Mammary epithelial cell (primary cell): ENCODE results near the gene SLC25A24.
"Not testable (repeated sequence)": the region's sequence is repeated elsewhere in the genome, so short reads cannot be mapped to it uniquely, and the experiment has no call there.

Experiments used
- EZH2 ChIP-seq: IDR thresholded peaks from 2 replicates; pipeline ENCODE4 v1.6.1; 2012; ENCODE audit warnings: low read length, inconsistent platforms, borderline replicate concordance
- TF ChIP-seq, protein P1 (sequence below), 2 donors: IDR thresholded peaks in 1 of 2; conservative IDR thresholded peaks in 1 of 2; 2 replicates each; pipeline ENCODE4 v1.5.1; 2011 to 2012; ENCODE audit warnings: inconsistent platforms in 2 of 2, low read length in 2 of 2, mild to moderate bottlenecking in 2 of 2, control low read depth in 1 of 2, low read depth in 1 of 2; ENCODE audit not compliant: insufficient read depth in 1 of 2; ENCODE audit errors: extremely low read depth in 1 of 2

DNA sequence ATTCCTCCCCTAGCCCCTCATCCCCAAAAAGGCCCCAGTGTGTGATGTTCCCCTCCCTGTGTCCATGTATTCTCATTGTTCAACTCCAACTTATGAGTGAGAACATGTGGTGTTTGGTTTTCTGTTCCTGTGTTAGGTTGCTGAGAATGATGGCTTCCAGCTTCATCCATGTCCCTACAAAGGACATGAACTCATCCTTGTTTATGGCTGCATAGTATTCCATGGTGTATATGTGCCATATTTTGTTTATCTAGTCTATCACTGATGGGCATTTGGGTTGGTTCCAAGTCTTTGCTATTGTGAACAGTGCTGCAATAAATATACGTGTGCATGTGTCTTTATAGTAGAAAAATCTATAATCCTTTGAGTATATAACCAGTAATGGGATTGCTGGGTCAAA is 55.6 kb downstream of the SLC25A24 start:
- TF ChIP-seq, protein P1, sequence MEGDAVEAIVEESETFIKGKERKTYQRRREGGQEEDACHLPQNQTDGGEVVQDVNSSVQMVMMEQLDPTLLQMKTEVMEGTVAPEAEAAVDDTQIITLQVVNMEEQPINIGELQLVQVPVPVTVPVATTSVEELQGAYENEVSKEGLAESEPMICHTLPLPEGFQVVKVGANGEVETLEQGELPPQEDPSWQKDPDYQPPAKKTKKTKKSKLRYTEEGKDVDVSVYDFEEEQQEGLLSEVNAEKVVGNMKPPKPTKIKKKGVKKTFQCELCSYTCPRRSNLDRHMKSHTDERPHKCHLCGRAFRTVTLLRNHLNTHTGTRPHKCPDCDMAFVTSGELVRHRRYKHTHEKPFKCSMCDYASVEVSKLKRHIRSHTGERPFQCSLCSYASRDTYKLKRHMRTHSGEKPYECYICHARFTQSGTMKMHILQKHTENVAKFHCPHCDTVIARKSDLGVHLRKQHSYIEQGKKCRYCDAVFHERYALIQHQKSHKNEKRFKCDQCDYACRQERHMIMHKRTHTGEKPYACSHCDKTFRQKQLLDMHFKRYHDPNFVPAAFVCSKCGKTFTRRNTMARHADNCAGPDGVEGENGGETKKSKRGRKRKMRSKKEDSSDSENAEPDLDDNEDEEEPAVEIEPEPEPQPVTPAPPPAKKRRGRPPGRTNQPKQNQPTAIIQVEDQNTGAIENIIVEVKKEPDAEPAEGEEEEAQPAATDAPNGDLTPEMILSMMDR (conservative IDR thresholded peaks at IDR 0.05 in 1 of 2, IDR thresholded peaks at IDR 0.05 in 1 of 2; ENCODE audit: extremely low read depth in 1 of 2, insufficient read depth in 1 of 2, low read depth in 1 of 2, low read length in 2 of 2), result not testable (repeated sequence)
- TF ChIP-seq EZH2, result not testable (repeated sequence)
